ENCODE measurements around the gene CORO2A.
"Not testable (repeated sequence)": the region's sequence is repeated elsewhere in the genome, so short reads cannot be mapped to it uniquely, and the experiment has no call there.

The CORO2A gene

DNA sequence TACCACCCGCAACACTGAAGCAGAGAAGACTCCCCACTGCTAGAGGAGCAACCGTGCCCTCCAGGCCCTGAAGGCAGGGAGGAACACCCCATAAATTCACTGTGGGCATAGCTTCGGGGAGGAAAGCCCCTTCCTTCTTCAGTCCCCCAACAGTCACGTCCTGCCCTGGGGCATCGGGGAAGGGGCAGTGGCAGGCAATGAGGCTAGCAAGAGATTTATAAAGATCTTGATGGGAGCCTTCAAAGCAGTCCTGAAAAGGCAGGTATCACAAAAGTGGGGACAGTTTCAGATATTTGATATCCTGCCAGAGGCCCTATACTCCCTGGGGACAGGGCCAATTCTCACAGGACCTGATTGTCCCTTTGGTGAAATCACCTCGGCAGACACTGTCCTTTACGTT is 56.5 kb downstream of the CORO2A start:
- DNase-seq (ENCODE audit: low read depth), result no peak

DNA sequence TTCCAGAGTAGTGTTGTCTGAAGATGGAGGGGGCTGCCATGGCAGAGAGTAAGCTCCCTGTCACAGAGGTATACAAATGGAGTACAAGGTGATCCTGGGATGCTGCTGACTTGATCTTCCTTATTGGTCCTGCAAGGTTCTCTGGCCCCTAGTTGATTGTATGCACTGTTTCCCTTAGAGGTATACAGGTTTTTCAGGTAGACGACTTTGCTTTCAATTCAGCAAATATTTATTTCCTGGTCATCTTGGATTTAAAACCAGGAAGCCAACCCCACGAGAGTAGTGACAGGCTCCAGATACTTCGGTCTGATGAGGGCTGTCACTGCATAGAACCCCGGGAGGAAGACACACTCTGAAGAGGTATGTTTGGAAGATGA is 56.9 kb downstream of the CORO2A start:
- no peak for DNase-seq (ENCODE audit: low read depth)

- DNase-seq (ENCODE audit: low read depth), result no peak
These were observed 57.5 kb downstream of the CORO2A start for GRCh38 chr9:98134702-98135557.

DNA sequence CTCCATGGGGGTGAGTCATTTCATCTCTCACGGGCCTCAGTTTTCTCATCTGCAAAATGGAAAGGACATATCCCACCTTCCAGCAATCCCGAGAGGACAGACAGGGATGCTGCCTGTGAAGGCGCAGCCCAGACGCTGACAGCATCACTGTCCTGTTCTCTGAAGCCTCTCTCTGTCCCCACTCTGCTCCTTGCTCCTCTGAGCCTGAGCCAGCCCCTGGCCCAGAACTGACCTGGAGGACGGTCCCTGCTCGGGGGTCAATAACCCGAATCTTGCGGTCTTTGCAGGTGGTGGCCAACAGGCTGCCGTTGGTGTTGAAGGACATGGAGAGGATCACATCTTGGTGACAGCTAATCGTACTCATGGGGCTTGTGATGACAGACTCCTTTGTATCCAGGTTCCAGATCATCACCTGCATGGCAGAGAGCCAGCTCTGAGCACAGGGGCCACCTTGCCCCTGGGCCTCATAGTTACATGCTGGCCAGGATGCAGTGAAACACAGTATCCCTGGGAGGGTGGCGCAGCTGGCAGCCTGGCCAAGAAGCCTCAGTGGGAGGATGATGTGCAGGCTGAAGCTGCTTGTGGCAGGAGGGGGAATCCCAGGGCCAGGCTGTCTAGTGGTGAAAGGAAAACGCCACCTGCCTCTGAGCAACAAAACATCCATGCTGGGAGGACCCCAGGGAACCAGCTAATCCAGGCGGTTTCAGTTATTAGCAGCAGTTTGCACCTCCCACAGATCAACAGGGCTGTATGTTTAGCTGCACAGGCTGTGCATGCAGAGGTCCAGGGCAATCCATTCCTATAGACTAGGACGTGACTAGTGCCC is 59.4 kb downstream of the CORO2A start:
- no peak for DNase-seq (ENCODE audit: low read depth)

DNA sequence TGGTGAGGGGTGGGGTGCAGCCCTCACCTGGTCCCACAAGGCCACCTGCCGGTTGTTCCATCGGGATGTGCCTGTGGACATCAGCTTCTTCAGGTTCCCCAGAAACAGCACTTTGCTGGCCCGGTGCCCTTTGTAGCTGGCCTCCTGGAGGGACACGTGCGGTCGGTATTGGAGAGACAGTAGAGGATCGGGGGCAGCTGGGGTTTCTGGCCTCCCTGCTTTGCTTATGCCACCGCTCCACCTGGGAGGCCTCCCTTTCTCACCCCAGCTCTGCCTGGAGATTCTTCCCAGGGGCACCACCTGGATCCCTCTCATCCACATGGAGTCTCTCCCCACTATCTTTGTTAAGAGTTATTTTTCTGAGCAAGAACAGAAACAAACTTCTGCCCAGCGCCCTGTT is 60.3 kb downstream of the CORO2A start:
- no peak for DNase-seq (ENCODE audit: low read depth)

GRCh38 chr9:98130576-98131228 is 61.7 kb downstream of the CORO2A start:
- no peak for DNase-seq (ENCODE audit: low read depth)

GRCh38 chr9:98130060-98130459 is 62.4 kb downstream of the CORO2A start:
- DNase-seq (ENCODE audit: low read depth), result not testable (repeated sequence)

DNA sequence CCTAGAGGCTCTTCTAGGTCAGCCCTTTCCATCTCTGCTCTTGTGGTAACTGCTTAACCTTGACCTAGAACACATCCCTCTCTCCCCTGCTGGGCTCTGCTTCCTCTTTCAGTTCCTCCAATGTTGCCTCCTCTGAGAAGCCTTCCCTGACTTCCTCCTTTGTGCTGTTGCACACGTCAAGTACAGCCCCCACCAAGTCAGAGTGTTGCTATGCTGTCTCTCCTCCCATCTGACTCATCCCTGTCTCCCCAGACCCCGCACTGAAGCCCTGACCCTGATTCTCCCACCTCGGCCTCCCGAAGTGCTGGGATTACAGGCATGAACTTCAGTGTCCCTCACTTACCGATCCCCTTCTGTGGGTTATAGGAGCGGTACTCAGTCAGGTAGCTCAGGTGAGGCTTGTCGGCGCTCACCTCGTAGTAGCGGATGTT is 63.0 kb downstream of the CORO2A start:
- DNase-seq (ENCODE audit: low read depth), result no peak

GRCh38 chr9:98128316-98128715 is 64.1 kb downstream of the CORO2A start:
- no peak for DNase-seq (ENCODE audit: low read depth)

- DNase-seq (ENCODE audit: low read depth), result no peak
These were observed 65.2 kb downstream of the CORO2A start for GRCh38 chr9:98127226-98127625.

DNA sequence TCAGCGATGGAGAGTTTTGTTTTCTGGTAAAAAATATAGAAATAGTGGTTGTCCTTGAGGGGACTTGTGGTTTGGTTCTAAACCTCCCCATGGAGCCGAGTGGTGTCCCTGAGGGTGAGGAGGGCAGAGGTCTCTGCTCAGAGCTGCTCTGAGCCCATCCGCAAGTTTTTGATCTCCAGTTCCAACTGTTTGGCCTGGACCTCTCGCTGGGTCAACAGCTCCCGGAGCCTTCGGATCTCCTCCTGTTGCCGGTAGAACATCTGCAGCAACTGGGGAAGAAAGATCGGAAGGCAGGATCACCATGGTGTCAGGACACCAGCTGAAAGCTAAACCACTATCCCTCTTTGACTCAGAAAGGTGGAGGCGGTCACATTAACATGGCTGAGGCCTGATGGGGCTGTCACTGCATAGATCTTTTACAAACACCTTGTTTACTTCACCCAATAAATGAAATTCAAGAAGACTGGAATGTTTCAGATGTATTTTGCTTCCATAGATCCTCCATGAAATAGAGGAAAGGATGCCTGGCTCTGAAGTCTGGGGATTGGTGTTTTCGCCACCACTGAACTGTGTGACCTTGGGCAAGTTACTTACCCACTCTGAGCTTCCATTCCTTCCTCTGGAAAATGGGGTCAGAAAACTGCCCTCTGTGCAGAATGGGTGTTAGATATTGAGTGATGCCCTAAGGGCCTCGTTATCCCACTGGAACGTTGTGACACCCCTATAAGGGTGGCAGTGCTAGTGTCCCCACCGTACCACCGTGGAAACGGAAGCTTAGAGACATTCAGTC is 67.6 kb downstream of the CORO2A start:
- DNase-seq (ENCODE audit: low read depth), result no peak

DNA sequence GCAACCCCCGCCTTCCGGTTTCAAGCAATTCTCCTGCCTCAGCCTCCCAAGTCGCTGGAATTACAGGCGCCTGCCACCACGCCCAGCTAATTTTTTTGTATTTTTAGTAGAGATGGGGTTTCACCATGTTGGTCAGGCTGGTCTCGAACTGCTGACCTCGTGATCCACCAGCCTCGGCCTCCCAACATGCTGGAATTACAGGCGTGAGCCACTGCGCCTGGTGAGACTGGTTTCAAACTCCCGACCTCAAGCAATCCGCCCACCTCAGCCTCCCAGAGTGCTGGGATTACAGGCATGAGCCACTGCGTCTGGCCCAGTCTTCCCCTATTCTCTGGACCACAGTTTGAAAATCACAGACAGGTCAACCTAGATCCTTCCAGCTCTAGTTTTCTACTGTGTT is 68.3 kb downstream of the CORO2A start:
- not testable (repeated sequence) for DNase-seq (ENCODE audit: low read depth)

- DNase-seq (ENCODE audit: low read depth), result no peak
These were observed 71.4 kb downstream of the CORO2A start for GRCh38 chr9:98121058-98121457.

GRCh38 chr9:98120476-98120875 is 72.0 kb downstream of the CORO2A start:
- no peak for DNase-seq (ENCODE audit: low read depth)

- DNase-seq (ENCODE audit: low read depth), result peak; percentile 39
These were observed 73.5 kb downstream of the CORO2A start, which contains the start of gene TRIM14 for GRCh38 chr9:98118640-98119601. Gene TRIM14 (minus strand): TSS chr9:98119222. CDS start chr9:98119188, 34 bp downstream.

DNA sequence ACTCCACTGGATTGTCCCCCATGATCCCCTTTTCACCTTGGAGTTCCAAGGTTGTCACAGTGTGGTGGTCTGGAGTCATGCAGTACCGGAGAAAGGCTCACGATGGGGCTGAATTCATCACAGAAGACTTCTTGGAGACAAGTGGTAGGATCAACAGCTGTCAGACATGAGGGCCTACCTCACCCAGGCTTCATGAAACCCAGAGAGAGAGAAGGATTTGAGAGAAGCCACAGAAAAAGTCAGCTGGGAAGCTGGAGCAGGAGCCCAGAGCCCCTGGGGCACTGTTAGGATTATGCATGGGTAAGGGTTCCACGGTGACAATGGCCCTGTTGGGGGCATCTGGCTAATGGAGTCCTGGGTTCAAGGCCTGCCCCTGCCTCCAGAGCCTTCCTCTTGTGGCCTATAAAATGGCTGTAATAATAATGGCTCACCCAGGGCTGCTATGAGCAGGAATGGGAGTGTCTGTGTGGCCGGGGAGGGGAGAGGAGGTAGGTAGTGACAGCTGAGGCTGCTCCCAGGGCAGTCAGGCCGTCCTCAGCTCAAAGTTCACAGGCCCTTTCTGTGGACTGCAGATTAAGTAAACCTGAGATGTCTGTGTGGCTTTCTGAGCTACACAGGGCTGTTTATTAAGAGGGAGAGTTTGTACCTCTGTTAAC is 74.3 kb downstream of the CORO2A start:
- DNase-seq (ENCODE audit: low read depth), result peak; percentile 24

GRCh38 chr9:98117097-98117496 is 75.3 kb downstream of the CORO2A start:
- DNase-seq (ENCODE audit: low read depth), result not testable (repeated sequence)

DNA sequence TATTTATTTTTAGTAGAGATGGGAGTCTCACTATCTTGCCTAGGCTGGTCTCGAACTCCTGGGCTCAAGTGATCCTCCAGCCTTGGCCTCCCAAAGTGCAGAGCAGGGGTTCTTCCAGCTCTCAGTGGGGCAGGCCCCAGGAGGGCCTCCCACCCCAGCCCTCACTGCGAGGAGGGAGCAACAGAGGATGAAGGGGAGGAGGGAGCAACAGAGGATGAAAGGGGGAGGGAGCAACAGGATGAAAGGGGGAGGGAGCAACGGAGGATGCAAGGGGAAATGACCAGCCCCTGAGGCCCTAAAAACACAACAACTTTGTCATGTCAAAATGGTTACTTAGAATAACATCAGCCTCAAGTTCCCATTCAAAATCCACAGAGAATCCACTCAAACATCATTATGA is 83.4 kb downstream of the CORO2A start:
- no peak for DNase-seq (ENCODE audit: low read depth)

DNA sequence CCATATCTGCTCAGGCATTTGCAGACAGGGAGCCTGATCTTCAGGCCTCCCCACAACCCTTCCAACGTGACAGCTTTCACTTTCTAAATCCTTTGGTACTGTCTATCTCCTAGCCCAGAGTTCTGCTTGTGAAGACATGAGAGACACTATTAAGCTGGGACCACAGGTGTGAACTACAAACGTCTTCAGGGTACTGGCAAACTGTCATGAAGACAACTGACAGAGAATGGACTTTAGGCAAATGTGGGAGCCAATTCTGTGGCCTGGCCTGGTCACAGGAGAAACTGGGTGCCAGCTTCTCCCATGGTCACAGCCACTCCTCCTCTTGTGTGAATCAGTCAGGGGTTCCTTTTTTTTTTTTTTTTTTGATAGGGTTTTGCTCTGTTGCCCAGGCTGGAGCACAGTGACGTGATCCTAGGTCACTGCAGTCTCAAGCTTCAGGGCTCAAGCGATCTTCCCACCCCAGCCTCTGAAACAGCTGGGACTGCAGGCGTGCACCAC is 83.9 kb downstream of the CORO2A start:
- no peak for DNase-seq (ENCODE audit: low read depth)

- DNase-seq (ENCODE audit: low read depth), result no peak
These were observed 84.5 kb downstream of the CORO2A start for GRCh38 chr9:98107926-98108325.

All from activated T-helper 1 cell treated with Interleukin-2 at 50 U/mL for 16 hours (primary cell).